Progenitor cell of endocrine pancreas (in vitro differentiated cells): ENCODE measurements around the gene NEO1. TPM values are rescaled to one million over a fixed set of nuclear protein-coding genes. Genes with fewer than 3 reads are reported as not detected.
A peak's percentile ranks its signal among the peaks of the same experiment; 100 is the strongest.

Experiments
- DNase-seq: peaks from one replicate; pipeline ENCODE4 v3.0.0; 2021; ENCODE audit warnings: low spot score; ENCODE audit not compliant: unreplicated experiment
- H3K27ac Mint-ChIP-seq: 2 replicates; pipeline ENCODE4 v1.8.0; 2021; ENCODE audit warnings: mild to moderate bottlenecking, moderate library complexity, mixed read lengths
- H3K27me3 Mint-ChIP-seq: 2 replicates; pipeline ENCODE4 v1.8.0; 2021; ENCODE audit warnings: mixed read lengths
- H3K36me3 Mint-ChIP-seq: 2 replicates; pipeline ENCODE4 v1.8.0; 2022; ENCODE audit warnings: mixed read lengths; ENCODE audit not compliant: insufficient read depth
- H3K4me1 Mint-ChIP-seq: 2 replicates; pipeline ENCODE4 v1.8.0; 2021; ENCODE audit warnings: low read depth, mixed read lengths
- H3K4me3 Mint-ChIP-seq: 2 replicates; pipeline ENCODE4 v1.8.0; 2021; ENCODE audit warnings: low read depth, mild to moderate bottlenecking, moderate library complexity, mixed read lengths
- H3K9me3 Mint-ChIP-seq: 2 replicates; pipeline ENCODE4 v1.8.0; 2021; ENCODE audit warnings: low read depth, mixed read lengths
- CTCF ChIP-seq: fragments of 200-600 bp; sonication (generic); IDR thresholded peaks from one replicate; pipeline ENCODE4 v1.5.0; 2021; ENCODE audit warnings: antibody characterized with exemption, mild to moderate bottlenecking; ENCODE audit not compliant: unreplicated experiment
- total RNA-seq: library from RNA; stranded (reverse); gene quantifications from 2 replicates; pipeline ENCODE4 v1.2.1, GENCODE V29; 2021

Gene NEO1
- total RNA-seq, 1 donor from 2014 or later = 118 TPM

DNA sequence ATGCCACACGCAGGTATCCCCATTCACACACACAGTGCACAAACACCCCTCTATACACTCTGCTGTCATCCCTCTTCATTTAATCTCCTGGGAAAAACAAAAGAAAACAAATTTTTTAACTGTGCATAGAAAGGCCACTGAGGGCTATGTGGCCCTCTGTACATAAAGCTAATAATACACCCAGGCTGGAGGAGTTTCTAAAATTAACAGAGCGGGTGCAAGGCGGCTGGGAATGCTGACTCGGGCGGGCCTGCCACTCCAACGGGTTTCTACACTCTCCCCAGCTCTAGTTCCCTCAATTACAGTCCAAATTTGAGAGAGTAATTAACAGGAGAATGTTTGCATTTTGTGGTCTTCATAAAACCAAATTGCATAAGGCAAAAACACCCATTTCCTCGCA, 293.4 kb downstream of the NEO1 start:
- Mint-ChIP-seq H3K9me3 (no peaks in the 10 kb centered on the region), H3K4me3 (no peak overlapping the region), H3K4me1 (no peaks in the 10 kb centered on the region), H3K36me3 (peaks cover 11% of the 10 kb centered on the region), H3K27ac (no peak overlapping the region), H3K27me3 (no peaks in the 10 kb centered on the region)
- no peak for DNase-seq
- no peak for TF ChIP-seq CTCF

DNA sequence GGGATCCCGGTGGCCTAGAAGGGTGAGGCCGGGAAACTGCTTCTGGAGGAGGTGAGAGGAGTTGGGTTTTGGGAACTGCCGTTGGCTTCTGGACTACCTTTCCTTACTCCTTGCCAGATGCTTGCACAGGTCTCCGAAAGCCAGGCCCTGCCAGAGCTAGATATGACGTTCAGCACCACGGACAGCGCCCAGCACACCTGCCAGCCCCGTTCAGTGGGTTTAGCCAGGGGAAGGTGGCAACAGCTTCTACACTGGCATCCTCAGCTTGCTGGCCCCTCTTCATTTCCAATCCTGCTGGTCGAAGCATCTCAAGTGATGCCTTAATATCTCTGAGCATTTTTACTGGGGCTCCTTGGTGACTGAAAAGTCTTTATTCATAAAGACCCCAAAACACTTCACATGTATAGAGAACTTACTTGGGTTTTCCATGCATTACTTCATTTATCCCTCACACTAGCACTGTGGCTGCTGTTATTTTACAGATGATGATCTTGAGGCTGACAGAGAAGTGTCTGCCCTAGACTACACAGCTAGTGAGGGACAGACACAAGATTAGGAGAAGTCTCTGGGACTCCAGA, 294.6 kb downstream of the NEO1 start:
- peak; percentile 81 for DNase-seq
- no peak overlapping the region for H3K4me3 Mint-ChIP-seq
- H3K27me3 Mint-ChIP-seq = no peaks in the 10 kb centered on the region
- no peaks in the 10 kb centered on the region for H3K4me1 Mint-ChIP-seq
- TF ChIP-seq CTCF = no peak
- no peaks in the 10 kb centered on the region for H3K9me3 Mint-ChIP-seq
- H3K27ac Mint-ChIP-seq = no peak overlapping the region
- peaks cover 11% of the 10 kb centered on the region for H3K36me3 Mint-ChIP-seq

DNA sequence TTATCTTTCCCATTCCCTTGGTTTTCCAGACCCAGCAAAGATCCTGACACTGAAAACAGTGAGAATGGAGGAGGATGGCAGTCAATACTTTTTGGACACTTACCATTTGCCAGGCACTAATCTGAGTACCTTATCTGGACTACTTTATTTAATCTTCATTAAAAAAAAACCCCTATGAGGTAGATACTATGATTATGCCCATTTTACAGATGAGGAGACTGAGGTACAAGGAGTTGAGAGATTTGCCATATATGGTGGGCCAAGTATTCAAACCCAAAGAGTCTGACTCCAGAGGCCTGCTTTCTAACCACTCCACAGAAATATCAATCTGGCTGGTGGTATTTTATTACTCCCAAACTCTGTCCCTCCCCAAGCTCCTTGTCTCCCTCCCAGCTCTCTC, 296.9 kb downstream of the NEO1 start:
- H3K36me3 Mint-ChIP-seq = no peaks in the 10 kb centered on the region

GRCh38 chr15:73352082-73352481, 299.8 kb downstream of the NEO1 start:
- Mint-ChIP-seq H3K4me3 (no peak overlapping the region), H3K27ac (no peak overlapping the region), H3K27me3 (no peaks in the 10 kb centered on the region), H3K9me3 (no peaks in the 10 kb centered on the region), H3K36me3 (no peaks in the 10 kb centered on the region), H3K4me1 (no peaks in the 10 kb centered on the region)
- no peak for TF ChIP-seq CTCF
- no peak for DNase-seq

More for the DNA sequence above, 296.9 kb downstream of the NEO1 start:
- Mint-ChIP-seq H3K27ac (no peak overlapping the region), H3K4me3 (no peak overlapping the region), H3K4me1 (no peaks in the 10 kb centered on the region), H3K9me3 (no peaks in the 10 kb centered on the region), H3K27me3 (no peaks in the 10 kb centered on the region)
- TF ChIP-seq CTCF = no peak
- no peak for DNase-seq

DNA sequence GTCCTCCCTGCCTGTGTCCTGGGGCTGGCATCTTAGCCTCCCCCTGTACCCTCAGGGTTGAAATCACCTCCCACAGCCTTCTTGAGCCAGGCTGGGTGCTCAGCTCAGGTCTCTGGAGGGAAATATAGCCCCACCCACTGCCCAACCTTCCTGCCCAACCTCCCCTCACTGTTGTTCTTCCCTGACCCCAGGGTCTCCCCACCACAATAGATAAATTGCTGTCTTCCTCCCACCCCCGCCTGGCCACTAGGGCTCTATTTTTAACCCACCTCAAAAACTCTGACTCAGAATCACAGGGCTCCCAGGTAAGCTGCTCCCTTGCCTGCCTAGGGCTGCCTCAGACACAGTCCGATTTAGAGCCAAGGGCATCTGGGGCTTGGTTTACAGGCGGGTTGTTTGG, 301.5 kb downstream of the NEO1 start:
- H3K9me3 Mint-ChIP-seq = no peaks in the 10 kb centered on the region
- H3K27me3 Mint-ChIP-seq = no peaks in the 10 kb centered on the region
- H3K27ac Mint-ChIP-seq = no peak overlapping the region
- no peak overlapping the region for H3K4me3 Mint-ChIP-seq
- no peak for TF ChIP-seq CTCF
- H3K36me3 Mint-ChIP-seq = no peaks in the 10 kb centered on the region
- DNase-seq = no peak
- H3K4me1 Mint-ChIP-seq = peaks cover 8% of the 10 kb centered on the region
